HK-2 (cell line): ENCODE data around the gene USP2.
"Not testable (repeated sequence)": the region's sequence is repeated elsewhere in the genome, so short reads cannot be mapped to it uniquely, and the experiment has no call there.

Experiments used
- DNase-seq: peaks from one replicate; pipeline ENCODE4 v3.0.0-alpha.2; 2018; ENCODE audit not compliant: unreplicated experiment

USP2 gene

GRCh38 chr11:119414321-119414720 is 32.8 kb upstream of the USP2 start:
- no peak for DNase-seq

DNA sequence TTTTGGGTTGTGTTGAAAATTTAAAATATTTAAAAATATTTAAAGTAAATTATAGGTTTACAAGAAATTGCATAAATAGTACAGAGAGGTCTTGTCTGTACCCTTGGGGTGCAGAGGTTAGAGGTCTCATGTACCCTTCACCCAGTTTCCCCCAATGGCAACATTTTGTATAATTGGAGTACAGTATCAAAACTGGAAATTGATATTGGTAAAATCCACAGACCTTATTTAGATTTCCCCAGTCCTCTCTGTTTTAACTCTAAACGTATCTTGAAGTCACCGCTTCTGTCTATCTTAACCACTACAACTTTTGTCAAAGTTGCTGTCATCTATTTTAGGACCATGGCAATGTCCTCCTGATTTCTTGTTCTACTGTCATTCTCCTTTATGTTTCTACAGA is 30.6 kb upstream of the USP2 start:
- no peak for DNase-seq

- DNase-seq, result no peak
Observed at GRCh38 chr11:119410501-119410900, 29.0 kb upstream of the USP2 start.

DNA sequence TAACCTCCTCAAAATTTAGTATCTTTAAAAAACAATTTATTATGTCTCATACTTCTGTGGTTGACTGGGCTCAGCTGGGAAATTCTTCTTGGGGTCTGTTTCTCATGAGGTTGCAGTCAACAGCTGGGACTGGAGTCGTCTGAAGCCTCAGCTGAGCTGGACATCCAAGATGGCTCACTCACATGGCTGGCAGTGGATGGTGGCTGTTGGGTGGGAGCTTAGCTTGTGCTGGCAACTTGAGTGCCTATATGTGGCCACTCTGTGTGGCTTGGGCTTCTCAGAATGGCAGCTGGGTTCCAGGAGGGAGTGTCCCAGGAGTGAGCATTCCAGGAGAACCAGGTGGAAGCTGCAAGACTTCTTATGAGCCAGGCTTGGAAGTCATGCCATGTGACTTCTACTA is 28.2 kb upstream of the USP2 start:
- DNase-seq, result no peak

DNA sequence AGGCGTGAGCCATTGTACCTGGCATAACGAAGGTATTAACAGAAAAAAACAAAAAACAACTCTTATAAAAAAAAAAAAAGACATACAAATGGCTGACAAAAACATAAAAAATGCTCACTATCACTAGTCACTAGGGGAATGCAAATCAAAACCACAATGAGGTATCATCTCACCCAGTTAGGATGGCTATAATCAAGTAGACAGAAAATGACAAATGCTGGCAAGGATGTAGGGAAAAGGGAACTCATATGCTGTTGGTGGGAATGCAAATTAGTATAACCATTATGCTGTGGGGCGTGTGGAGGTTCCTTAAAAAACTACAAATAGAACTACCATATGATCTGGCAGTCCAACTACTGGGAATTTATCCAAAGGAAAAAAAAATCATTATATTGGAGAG is 24.5 kb upstream of the USP2 start:
- no peak for DNase-seq

DNA sequence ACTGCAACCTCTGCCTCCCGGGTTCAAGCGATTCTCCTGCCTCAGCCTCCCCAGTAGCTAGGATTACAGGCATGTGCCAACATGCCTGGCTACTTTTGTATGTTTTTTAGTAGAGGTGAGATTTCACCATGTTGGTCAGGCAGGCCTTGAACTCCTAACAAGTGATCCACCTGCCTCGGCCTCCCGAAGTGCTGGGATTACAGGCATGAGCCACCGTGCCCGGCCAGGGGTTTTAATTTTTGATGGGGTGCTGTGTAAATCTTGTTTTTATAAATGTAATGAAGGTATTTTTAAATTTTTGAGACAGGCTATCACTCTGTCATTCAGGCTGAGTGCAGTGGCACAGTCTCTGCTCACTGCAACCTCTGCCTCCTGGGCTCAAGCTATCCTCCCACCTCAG is 24.0 kb upstream of the USP2 start:
- not testable (repeated sequence) for DNase-seq

GRCh38 chr11:119404872-119405271 is 23.4 kb upstream of the USP2 start:
- DNase-seq, result no peak

- DNase-seq, result no peak
Observed at GRCh38 chr11:119403021-119403420, 21.5 kb upstream of the USP2 start.

- no peak for DNase-seq
Observed at GRCh38 chr11:119402470-119402869, 21.0 kb upstream of the USP2 start.

DNA sequence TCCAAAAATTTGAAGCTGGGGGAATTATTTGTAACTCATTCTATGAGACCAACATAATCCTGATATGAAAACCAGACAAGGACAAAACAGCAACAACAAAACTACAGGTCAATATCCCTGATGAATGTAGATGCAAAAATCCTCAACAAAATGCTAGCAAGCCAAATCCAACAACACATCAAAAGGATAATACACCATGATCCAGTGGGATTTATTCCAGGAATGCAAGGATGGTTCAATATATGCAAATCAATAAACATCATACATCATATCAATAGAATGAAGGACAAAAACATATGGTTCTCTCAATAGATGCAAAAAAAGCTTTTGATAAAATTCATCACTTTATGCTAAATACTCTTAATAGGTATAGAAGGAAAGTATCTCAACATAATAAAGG is 19.4 kb upstream of the USP2 start:
- no peak for DNase-seq

GRCh38 chr11:119397740-119398139 is 16.2 kb upstream of the USP2 start:
- no peak for DNase-seq

DNA sequence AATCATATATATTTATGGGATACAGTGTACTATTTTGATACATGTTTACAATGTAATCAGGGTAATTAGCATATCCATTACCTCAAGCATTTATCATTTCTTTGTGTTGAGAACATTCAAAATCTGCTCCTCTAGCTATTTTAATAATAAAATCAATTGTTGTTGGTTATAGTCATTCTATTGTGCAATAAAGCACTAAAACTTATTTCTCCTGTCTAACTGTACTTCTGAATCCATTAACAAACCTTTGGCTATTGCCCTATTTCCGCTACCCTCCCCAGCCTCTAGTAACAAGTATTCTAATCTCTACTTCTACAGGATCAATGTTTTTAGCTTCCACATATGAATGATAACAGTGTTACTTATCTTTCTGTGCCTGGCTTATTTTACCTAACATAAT is 15.3 kb upstream of the USP2 start:
- DNase-seq, result no peak

DNA sequence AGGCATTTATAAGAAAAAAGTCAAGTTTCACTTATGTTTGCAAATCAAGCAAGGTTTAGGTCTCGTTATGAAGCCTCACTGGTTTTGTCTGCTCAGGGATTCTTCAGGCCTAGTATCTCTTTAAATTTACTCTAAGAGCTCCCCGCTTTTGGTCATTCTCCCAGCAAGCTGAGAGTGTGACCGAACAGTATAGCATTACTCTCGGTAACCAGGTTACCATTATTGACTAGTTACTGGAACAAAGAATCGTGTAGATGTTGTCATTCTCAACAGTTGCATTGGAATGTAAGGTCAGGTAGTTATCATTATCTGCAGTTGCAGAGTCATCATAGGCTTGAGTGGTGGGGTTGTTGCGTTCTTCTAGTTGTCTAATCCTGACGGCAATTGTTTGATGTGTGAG is 9.8 kb upstream of the USP2 start:
- DNase-seq, result no peak

DNA sequence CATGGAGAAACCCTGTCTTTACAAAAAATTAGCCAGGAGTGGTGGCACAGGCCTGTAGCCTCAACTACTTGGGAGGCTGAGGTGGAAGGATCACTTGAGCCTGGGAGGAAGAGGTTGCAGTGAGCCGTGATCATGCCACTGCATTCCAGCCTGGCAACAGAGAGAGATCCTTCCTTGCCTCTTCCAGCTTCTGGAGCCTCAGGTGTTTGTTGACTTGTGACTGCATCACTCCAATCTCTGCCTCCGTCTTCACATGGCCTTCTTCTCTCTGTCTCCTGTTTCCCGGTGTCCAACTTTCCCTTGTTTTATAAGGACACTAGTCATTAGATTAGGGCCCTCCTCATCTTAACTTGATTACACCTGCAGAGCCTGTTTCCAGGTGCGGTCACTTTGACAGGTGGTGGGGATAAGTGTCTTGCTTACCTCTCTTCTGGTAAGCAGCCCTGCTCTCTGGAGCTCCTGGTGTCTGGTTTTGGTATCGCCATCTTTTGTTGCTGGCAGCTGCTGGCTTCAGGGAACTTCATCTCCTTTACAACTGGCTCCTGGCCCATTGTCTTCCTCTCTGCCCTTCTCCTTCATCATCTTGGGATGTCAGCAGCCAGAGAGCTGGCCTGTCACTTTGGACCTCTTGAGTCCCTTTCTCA is 8.2 kb upstream of the USP2 start:
- DNase-seq, result no peak

DNA sequence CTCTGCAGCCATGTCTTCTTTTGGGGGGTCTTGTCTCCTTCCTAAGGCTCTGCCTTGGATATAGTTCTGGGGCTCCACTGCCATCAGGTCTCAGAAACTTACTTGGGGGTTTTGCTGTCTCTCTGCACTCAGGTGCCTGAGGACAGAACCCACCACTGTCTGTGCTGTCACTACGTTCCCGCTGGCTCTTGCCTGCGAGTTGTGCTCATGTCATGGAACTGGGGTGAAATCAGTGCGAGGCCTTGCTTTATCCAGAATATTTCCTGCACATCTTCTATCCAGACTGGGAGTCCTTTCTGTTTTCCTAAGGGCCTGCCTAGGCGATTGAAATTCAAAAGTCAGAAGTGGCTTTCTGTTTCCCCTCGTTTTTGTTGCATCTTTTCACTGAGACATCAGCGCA is 6.6 kb upstream of the USP2 start:
- DNase-seq, result no peak

GRCh38 chr11:119384332-119384731 is 2.8 kb upstream of the USP2 start:
- DNase-seq, result no peak

DNA sequence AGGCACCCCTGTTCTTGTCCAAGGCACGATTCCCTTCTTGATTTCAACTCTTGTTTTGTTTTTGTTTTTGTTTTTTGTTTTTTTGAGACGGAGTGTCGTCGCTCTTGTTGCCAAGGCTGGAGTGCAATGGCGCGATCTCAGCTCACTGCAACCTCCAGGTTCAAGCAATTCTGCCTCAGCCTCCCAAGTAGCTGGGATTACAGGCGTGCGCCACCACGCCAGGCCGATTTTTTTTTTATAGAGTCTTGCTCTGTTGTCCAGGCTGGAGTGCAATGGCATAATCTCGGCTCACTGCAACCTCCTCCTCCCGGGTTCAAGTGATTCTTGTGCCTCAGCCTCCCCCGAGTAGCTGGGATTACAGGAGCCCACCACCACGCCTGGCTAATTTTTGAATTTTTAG is 1.0 kb upstream of the USP2 start:
- DNase-seq, result not testable (repeated sequence)

- no peak for DNase-seq
Observed at GRCh38 chr11:119382101-119382500, 611 bp upstream of the USP2 start.

GRCh38 chr11:119380827-119381180 is 686 bp downstream of the USP2 start:
- DNase-seq, result no peak

DNA sequence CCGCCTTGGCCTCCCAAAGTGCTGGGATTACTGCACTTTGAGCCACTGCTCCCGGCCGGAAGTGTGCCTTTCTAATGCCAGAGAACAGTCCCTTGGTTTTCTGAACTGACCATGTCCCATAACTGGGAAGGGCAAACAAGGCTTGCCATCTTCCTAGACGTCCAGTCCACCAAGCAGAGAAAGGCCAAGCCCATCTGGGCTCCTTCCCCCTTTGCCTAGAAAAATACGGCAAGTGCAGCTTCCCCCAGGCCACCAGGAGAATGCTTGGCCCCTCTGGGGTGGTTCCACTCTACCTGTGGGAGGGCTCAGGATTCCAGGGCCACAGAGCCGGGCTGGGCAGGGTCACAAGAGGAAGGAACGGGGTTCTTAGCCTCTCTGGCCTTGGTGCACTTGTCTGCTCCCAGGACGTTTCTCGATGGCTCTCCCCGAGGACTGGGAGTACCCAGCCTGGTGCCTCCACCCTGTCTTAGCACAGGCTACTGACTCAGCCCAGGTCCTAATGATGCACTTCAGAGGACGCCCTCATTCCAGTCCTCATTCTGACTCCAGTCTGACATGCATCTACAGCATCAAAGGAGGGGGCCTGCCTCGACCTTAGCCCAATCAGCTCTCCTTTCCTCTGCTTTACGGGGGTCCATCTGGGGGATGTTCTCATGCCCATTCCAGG is 1.2 kb downstream of the USP2 start:
- no peak for DNase-seq

GRCh38 chr11:119378851-119379465 is 2.5 kb downstream of the USP2 start:
- DNase-seq, result no peak

GRCh38 chr11:119377961-119378667 is 3.4 kb downstream of the USP2 start:
- DNase-seq, result no peak
